ENCODE data around the gene NHSL1. TPM values are rescaled to one million over a fixed set of nuclear protein-coding genes. Genes with fewer than 3 reads are reported as not detected.

NHSL1 gene
- total RNA-seq, 1 donor from 2014 or later, result 33.5 TPM

DNA sequence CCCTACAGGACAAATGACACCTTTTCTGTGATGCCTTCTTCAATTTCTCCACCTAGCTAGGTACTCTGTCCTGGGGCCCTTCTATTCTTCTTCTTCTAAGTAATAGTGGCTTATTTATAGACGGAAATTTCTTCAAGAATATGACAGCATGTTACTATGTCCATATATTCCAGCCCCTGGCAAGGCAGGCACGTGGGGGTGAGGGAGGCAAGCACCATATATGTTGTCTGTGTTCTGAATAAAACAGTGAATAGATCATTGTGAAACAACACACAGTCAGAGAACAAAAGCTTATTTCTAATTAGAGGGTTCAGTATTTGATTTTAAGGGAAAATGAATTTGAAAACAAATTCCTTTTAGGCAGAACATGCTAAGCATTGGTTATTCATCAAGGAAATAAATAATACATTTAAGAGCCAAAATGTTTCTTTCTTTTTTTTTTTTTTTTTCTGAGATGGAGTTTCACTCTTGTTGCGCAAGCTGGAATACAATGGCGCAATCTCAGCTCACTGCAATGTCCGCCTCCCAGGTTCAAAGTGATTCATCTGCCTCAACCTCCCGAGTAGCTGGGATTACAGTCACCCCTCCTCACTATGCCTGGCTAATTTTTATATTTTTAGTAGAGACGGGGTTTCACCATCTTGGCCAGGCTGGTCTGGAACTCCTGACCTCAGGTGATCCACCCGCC, 89.1 kb downstream of the NHSL1 start:
- H3K27me3 Mint-ChIP-seq (ENCODE audit: low read depth, unreplicated experiment), result no peaks in the 10 kb centered on the region
- Histone ChIP-seq H3K9me3 (ENCODE audit: insufficient read depth, low read depth, low read length) (no peaks in the 10 kb centered on the region), H3K4me1 (ENCODE audit: insufficient read depth, low read length) (peaks cover 14% of the 10 kb centered on the region), H3K9ac (ENCODE audit: low read length) (no peak overlapping the region), H3K4me2 (ENCODE audit: low read length) (no peak overlapping the region), H3K36me3 (ENCODE audit: insufficient read depth, low read length) (peaks cover 32% of the 10 kb centered on the region), H2AFZ (ENCODE audit: low read depth, low read length) (no peak overlapping the region), H3K4me3 (ENCODE audit: insufficient read depth, low read depth, low read length) (no peak overlapping the region), H3K27ac (ENCODE audit: low read depth, low read length) (no peak overlapping the region), H3K79me2 (ENCODE audit: insufficient read depth, low read length) (no peaks in the 10 kb centered on the region), H4K20me1 (ENCODE audit: insufficient read depth, low read length) (no peaks in the 10 kb centered on the region), H3K27me3 (ENCODE audit: insufficient read depth, low read length) (no peaks in the 10 kb centered on the region)
- TF ChIP-seq, protein P1, sequence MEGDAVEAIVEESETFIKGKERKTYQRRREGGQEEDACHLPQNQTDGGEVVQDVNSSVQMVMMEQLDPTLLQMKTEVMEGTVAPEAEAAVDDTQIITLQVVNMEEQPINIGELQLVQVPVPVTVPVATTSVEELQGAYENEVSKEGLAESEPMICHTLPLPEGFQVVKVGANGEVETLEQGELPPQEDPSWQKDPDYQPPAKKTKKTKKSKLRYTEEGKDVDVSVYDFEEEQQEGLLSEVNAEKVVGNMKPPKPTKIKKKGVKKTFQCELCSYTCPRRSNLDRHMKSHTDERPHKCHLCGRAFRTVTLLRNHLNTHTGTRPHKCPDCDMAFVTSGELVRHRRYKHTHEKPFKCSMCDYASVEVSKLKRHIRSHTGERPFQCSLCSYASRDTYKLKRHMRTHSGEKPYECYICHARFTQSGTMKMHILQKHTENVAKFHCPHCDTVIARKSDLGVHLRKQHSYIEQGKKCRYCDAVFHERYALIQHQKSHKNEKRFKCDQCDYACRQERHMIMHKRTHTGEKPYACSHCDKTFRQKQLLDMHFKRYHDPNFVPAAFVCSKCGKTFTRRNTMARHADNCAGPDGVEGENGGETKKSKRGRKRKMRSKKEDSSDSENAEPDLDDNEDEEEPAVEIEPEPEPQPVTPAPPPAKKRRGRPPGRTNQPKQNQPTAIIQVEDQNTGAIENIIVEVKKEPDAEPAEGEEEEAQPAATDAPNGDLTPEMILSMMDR (IDR thresholded peaks at IDR 0.05; ENCODE audit: insufficient read depth, low read depth, low read length), result no peak
- TF ChIP-seq EZH2 (IDR thresholded peaks at IDR 0.05; ENCODE audit: insufficient read depth, low read length), result no peak
- H3K36me3 Mint-ChIP-seq (ENCODE audit: low read depth, unreplicated experiment), result peaks cover 31% of the 10 kb centered on the region
- FAIRE-seq, result no peak
- H3K27ac Mint-ChIP-seq (ENCODE audit: unreplicated experiment), result no peak overlapping the region
- peaks cover 9% of the 10 kb centered on the region for H3K4me1 Mint-ChIP-seq (ENCODE audit: low read depth, unreplicated experiment)
- DNase-seq (ENCODE audit: low read depth), result no peak
- no peak overlapping the region for H3K4me3 Mint-ChIP-seq (ENCODE audit: unreplicated experiment)
- H3K9me3 Mint-ChIP-seq (ENCODE audit: unreplicated experiment), result no peaks in the 10 kb centered on the region

DNA sequence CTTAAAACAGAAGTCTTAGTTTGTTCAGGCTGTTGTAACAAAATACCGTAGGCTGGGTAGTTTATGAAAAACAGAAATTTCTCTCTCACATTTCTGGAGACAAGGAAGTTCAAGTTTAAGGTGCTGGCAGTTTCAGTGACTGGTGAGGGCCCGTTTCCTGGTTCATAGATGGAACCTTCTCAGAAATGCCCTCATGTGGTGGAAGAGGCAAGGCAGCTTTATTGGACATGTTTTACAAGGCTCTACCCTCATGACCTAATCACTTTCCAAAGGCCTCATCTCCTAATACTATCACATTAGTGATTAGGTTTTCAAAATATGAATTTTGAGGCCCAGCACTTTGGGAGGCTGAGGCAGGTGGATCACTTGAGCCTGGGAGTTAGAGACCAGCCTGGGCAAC, 92.9 kb downstream of the NHSL1 start:
- H3K36me3 ChIP-seq (ENCODE audit: insufficient read depth, low read length), result peaks cover 17% of the 10 kb centered on the region
- TF ChIP-seq EZH2 (IDR thresholded peaks at IDR 0.05; ENCODE audit: insufficient read depth, low read length), result no peak
- TF ChIP-seq, protein P1 (IDR thresholded peaks at IDR 0.05; ENCODE audit: insufficient read depth, low read depth, low read length), result no peak
- peaks cover 14% of the 10 kb centered on the region for H3K4me1 ChIP-seq (ENCODE audit: insufficient read depth, low read length)
- DNase-seq (ENCODE audit: low read depth), result no peak
- H3K79me2 ChIP-seq (ENCODE audit: insufficient read depth, low read length), result no peaks in the 10 kb centered on the region
- Mint-ChIP-seq H3K36me3 (ENCODE audit: low read depth, unreplicated experiment) (peaks cover 9% of the 10 kb centered on the region), H3K4me3 (ENCODE audit: unreplicated experiment) (no peak overlapping the region), H3K27ac (ENCODE audit: unreplicated experiment) (no peak overlapping the region), H3K27me3 (ENCODE audit: low read depth, unreplicated experiment) (no peaks in the 10 kb centered on the region), H3K4me1 (ENCODE audit: low read depth, unreplicated experiment) (peaks cover 4% of the 10 kb centered on the region), H3K9me3 (ENCODE audit: unreplicated experiment) (no peaks in the 10 kb centered on the region)
- no peak overlapping the region for H3K4me3 ChIP-seq (ENCODE audit: insufficient read depth, low read depth, low read length)
- H3K4me2 ChIP-seq (ENCODE audit: low read length), result no peak overlapping the region
- H4K20me1 ChIP-seq (ENCODE audit: insufficient read depth, low read length), result no peaks in the 10 kb centered on the region
- H2AFZ ChIP-seq (ENCODE audit: low read depth, low read length), result no peak overlapping the region
- H3K9me3 ChIP-seq (ENCODE audit: insufficient read depth, low read depth, low read length), result no peaks in the 10 kb centered on the region
- no peak for FAIRE-seq
- H3K9ac ChIP-seq (ENCODE audit: low read length), result no peak overlapping the region
- no peaks in the 10 kb centered on the region for H3K27me3 ChIP-seq (ENCODE audit: insufficient read depth, low read length)
- H3K27ac ChIP-seq (ENCODE audit: low read depth, low read length), result no peak overlapping the region

DNA sequence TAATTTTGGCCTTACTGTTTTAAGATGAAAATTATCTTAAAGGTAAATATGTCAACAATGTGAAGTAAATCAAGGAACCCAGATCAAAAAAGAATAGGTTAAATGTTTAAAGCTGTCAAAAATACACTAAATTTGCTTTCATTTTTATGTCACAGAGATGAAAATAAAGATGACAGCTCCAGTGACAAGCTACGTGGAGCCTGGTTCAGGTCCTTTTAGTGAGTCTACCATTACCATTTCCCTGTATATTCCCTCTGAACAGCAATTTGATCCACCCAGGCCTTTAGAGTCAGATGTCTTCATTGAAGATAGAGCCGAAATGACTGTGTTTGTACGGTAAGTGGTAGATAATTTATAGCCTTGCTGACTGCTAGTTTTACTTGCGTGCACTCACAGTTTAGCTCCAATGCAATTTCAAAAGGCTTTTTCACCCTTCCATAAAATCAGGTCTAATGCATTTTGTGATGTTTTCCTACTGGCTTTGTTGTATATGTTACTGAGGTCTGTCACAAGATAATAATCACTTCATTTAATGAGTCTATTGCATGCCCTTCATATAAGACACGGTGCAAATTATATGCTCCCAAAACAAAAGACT, 93.4 kb downstream of the NHSL1 start:
- H3K9me3 Mint-ChIP-seq (ENCODE audit: unreplicated experiment), result no peaks in the 10 kb centered on the region
- Histone ChIP-seq H3K79me2 (ENCODE audit: insufficient read depth, low read length) (no peaks in the 10 kb centered on the region), H2AFZ (ENCODE audit: low read depth, low read length) (no peak overlapping the region), H3K9me3 (ENCODE audit: insufficient read depth, low read depth, low read length) (no peaks in the 10 kb centered on the region), H3K4me1 (ENCODE audit: insufficient read depth, low read length) (peaks cover 8% of the 10 kb centered on the region), H3K4me2 (ENCODE audit: low read length) (no peak overlapping the region), H3K27ac (ENCODE audit: low read depth, low read length) (no peak overlapping the region), H3K9ac (ENCODE audit: low read length) (no peak overlapping the region), H3K27me3 (ENCODE audit: insufficient read depth, low read length) (no peaks in the 10 kb centered on the region), H4K20me1 (ENCODE audit: insufficient read depth, low read length) (no peaks in the 10 kb centered on the region), H3K36me3 (ENCODE audit: insufficient read depth, low read length) (peaks cover 17% of the 10 kb centered on the region), H3K4me3 (ENCODE audit: insufficient read depth, low read depth, low read length) (no peak overlapping the region)
- no peak overlapping the region for H3K4me3 Mint-ChIP-seq (ENCODE audit: unreplicated experiment)
- no peaks in the 10 kb centered on the region for H3K4me1 Mint-ChIP-seq (ENCODE audit: low read depth, unreplicated experiment)
- DNase-seq (ENCODE audit: low read depth) (no peak), FAIRE-seq (no peak)
- peaks cover 9% of the 10 kb centered on the region for H3K36me3 Mint-ChIP-seq (ENCODE audit: low read depth, unreplicated experiment)
- H3K27me3 Mint-ChIP-seq (ENCODE audit: low read depth, unreplicated experiment), result no peaks in the 10 kb centered on the region
- no peak for TF ChIP-seq EZH2 (IDR thresholded peaks at IDR 0.05; ENCODE audit: insufficient read depth, low read length)
- TF ChIP-seq, protein P1 (IDR thresholded peaks at IDR 0.05; ENCODE audit: insufficient read depth, low read depth, low read length), result no peak
- H3K27ac Mint-ChIP-seq (ENCODE audit: unreplicated experiment), result no peak overlapping the region

All from astrocyte (in vitro differentiated cells and primary cell).